Activated naive CD4-positive, alpha-beta T cell treated with anti-CD3 and anti-CD28 coated beads, Interleukin-2, amount 50 U/mL, for 24 hours (primary cell): Measurements from ENCODE around the gene EIF4B.

Experiments used
- H3K27ac Mint-ChIP-seq: one replicate; pipeline ENCODE4 v1.8.0; 2021; ENCODE audit warnings: mild to moderate bottlenecking, mixed read lengths
- H3K27me3 Mint-ChIP-seq: one replicate; pipeline ENCODE4 v1.8.0; 2021; ENCODE audit warnings: mixed read lengths
- H3K36me3 Mint-ChIP-seq: one replicate; pipeline ENCODE4 v1.8.0; 2021; ENCODE audit warnings: mixed read lengths
- H3K4me1 Mint-ChIP-seq: one replicate; pipeline ENCODE4 v1.8.0; 2021; ENCODE audit warnings: mixed read lengths
- H3K4me3 Mint-ChIP-seq: one replicate; pipeline ENCODE4 v1.8.0; 2021; ENCODE audit warnings: mild to moderate bottlenecking, mixed read lengths
- H3K9me3 Mint-ChIP-seq: one replicate; pipeline ENCODE4 v1.8.0; 2021; ENCODE audit warnings: mixed read lengths

Gene EIF4B

DNA sequence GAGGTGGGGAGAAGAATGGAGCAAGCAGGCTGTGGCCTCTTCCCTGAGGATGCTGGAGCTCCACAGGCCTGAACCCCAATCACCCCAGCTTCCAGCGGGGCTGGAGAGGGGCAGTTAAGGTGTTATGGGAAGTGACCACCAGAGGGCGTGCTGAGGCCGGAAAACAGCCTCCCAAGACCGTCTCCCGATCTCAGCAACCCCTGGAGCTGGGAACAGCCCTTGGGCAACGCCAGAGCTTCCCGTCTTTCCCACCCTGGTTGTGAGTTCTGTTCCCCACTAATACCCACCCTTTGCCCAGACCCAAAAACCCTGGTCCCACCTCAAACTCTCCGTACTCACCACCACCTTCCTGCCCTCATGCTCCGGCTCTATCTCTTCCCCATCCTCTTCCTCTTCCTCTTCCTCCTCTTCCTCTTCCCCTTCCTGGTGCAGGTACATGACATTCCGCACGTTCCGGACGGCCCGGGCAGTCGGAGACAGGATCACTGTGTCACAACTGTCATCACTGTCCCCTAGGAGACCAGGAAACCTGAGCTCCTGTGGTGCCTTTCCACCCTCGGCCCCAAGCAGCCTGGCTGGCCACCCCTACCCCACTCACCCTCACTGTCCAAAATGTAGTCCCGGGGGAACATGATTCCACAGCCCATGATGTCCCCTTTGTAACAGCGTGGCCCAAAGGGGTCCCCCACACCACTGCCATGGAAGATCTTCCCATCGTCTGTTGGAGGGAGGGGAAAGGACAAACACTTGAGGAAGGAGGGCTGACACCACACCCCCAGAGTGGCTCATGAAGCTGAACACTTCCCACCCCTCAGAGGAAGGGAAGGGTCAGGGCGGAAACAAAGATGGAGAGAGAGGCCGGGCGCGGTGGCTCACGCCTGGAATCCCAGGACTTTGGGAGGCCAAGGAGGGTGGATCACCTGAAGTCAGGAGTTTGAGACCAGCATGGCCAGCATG is 60.0 kb downstream of the EIF4B start:
- H3K27me3 Mint-ChIP-seq, result no peaks in the 10 kb centered on the region
- peaks cover 11% of the 10 kb centered on the region for H3K36me3 Mint-ChIP-seq
- no peaks in the 10 kb centered on the region for H3K9me3 Mint-ChIP-seq
- peaks cover 10% of the 10 kb centered on the region for H3K4me1 Mint-ChIP-seq
- H3K27ac Mint-ChIP-seq, result no peak overlapping the region
- H3K4me3 Mint-ChIP-seq, result no peak overlapping the region

DNA sequence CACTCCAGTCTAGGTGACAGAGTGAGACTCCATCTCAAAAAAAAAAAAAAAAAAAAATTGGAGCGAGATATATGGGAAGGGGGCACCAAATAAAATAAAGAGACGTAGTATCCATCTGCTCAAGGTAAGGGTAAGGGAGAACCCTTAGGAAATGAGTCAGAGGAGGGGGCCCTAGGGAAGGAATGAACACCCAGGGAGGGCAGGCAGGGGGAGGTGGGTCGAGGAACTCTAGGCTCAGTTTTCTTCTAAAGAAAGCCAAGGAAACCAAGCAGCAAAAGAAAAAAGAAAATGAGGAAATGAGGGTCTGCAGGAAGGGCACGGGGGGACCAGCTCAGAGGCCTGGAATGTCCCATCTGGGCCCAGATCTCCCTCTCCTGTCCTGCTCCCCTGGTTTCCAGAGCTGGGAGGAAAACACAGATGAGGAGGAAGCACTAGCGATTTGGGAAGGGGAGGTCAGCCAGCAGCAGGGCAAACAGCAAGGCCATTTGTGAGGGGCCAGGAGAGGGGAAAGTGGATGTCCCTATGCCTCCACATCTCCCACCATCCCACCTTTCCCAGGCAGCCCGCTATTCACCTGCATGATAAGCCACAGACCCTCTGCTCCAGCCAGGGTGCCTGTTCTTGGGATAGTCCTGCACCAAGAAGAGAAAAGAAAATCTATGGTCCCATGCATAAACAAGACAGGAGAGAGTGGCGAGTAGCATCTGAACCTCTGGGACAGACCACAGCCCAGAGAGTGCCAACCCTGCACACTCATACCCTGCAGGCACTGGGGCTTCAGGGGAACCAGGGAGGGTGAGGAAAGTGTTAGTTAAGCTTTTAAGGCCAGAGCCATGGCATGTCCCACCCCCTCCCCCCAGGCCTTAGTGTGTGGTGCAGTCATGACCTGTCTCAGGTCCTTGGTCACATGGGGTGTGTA is 61.1 kb downstream of the EIF4B start:
- no peak overlapping the region for H3K4me3 Mint-ChIP-seq
- H3K27me3 Mint-ChIP-seq, result no peaks in the 10 kb centered on the region
- no peak overlapping the region for H3K27ac Mint-ChIP-seq
- peaks cover 17% of the 10 kb centered on the region for H3K4me1 Mint-ChIP-seq
- H3K36me3 Mint-ChIP-seq, result peaks cover 11% of the 10 kb centered on the region
- no peaks in the 10 kb centered on the region for H3K9me3 Mint-ChIP-seq

DNA sequence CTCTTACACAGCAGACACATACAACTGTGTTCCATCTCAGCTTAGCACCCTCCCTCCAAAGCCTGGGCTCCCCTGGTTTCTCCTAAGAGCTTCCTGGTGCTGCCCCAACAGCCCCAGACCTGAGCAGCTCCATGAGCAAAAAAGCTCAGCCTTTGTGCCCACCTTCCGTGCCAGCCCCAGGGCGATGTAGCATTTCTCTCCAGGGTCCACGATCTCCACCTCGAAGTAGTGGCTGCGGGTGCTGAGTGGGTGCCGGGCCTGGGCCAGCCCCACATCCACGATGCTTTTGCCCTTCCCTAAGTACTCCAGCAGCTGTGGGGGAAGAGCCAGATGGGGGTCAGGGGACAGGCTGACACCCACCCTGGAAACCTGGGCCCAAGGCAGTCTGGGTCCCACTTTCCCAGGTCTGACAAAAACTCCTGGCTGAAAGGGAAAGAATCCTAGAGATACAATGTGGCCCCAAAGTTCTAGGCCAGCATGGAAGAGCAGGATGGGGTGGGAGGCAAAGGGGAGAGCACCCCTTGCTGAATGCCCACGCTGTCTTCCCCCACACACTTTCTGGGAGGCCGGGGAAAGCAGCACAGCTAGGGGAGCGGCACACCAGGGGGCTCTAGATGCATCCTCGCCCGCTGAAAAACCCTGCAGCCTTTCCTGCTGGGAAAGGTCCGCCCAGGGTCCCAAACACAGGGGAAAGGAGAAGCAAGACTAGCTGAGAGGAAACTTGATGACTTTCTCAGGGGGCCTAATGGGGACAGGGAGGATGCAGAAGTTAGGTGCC is 61.9 kb downstream of the EIF4B start:
- H3K36me3 Mint-ChIP-seq, result peaks cover 11% of the 10 kb centered on the region
- peak overlapping the region; percentile 83 for H3K27ac Mint-ChIP-seq
- H3K9me3 Mint-ChIP-seq, result no peaks in the 10 kb centered on the region
- H3K4me1 Mint-ChIP-seq, result peaks cover 17% of the 10 kb centered on the region
- no peak overlapping the region for H3K4me3 Mint-ChIP-seq
- no peaks in the 10 kb centered on the region for H3K27me3 Mint-ChIP-seq

DNA sequence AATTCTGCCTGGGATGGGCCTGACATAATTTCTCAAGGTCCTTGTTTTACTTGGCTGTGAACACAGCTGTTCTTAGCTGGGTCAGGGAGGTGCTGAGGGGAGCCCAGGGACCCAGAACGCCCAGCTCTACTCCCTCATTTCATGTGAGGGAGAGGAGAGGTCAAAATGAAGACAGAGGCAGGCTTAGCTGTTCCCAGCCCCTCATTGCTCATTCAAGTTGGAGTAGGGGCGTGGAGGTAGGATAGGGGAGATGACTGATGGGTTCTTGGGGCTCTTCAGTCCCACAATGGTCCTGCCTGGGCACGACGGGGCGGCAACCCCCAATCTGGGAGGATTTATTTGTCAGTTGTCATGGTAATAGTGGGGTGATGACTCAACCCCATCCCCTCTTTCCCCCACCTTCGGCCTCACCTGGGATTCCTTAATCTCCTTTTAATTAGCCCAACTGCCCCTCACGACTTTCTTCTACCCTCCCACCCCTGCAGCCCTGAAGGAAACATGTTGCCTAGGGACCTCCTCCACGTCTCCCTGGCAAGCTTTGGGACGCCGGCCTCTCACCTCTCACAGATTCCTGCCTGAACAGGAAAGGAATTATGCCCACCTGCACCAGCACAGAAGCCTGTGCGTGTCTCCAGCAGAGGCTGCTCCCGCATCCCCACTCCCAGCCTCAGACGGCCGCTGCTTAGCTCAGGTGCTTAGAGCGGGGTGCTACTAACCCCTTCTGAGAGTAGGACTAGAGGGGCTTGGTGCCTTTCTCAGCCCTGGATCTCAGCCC is 62.7 kb downstream of the EIF4B start:
- H3K27ac Mint-ChIP-seq, result peak overlapping the region; percentile 83
- no peak overlapping the region for H3K4me3 Mint-ChIP-seq
- H3K27me3 Mint-ChIP-seq, result no peaks in the 10 kb centered on the region
- H3K36me3 Mint-ChIP-seq, result peaks cover 11% of the 10 kb centered on the region
- peaks cover 19% of the 10 kb centered on the region for H3K4me1 Mint-ChIP-seq
- H3K9me3 Mint-ChIP-seq, result no peaks in the 10 kb centered on the region

DNA sequence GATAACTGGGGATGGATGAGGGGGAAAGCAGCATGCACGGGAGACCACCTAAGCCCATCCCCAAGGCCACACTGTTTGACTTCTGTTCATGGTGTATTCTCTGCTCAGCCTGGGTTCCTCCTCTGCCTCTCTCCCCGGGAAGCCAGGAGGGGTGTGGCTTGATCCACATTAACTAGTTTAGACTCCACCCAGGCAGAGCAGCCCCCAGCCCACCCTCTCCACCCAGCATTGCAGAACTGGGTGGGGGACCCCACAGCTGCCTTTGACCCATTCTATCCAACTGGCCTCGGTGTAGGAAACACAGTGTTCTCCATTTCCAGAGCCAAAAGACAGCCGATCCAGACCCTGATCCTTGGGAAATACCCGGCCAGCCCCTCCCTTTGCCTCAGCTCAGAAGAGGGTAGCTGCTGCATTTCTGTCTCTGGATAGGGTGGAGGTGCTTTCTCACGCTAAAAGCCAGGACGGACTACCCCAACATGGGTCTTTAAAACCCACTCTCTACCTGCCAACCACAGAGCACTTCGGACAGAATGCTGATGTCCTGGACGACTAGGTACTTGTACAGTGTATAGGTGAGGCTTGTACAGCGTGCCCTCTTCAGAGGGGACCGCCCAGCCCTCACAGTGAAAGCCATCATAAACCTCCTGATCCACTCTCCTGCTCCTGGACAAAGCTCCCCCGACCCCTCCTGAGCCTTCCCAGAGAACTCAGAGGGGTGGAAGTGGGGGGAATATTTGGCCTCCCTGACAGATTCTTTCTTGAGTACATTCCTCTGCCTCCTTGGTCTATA is 63.6 kb downstream of the EIF4B start:
- Mint-ChIP-seq H3K9me3 (no peaks in the 10 kb centered on the region), H3K27me3 (no peaks in the 10 kb centered on the region), H3K36me3 (peaks cover 8% of the 10 kb centered on the region), H3K4me3 (no peak overlapping the region), H3K4me1 (peaks cover 28% of the 10 kb centered on the region), H3K27ac (no peak overlapping the region)

DNA sequence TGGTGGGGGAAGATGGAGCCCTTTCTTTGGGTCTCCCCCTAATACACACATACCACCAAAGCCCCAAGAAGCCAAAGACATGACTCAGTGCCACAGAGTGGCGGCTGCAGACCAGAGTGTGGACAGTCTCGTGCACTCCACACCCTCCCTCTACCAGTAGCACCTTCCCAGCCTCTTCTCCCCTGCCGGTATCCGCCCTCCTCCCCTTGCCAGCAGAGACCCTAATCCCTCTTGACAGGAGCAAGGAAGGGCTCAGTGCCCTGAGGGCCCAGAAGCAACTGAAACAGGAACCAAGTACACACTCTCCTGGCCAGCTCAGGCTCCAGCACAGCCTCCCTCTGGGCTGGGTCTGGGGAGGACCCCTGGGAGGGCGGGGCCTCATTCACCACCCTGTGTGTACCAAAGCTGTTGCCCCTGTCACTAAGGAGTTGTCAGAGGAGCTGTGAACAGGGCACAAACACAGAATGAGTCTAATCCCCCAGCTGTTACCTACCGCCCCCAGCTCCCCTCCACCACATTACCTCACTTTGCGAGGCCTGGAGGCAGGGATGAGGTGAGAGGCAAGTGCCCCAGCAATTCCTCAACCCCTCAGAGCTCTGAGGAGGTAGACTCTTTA is 64.7 kb downstream of the EIF4B start:
- H3K4me1 Mint-ChIP-seq, result peaks cover 38% of the 10 kb centered on the region

DNA sequence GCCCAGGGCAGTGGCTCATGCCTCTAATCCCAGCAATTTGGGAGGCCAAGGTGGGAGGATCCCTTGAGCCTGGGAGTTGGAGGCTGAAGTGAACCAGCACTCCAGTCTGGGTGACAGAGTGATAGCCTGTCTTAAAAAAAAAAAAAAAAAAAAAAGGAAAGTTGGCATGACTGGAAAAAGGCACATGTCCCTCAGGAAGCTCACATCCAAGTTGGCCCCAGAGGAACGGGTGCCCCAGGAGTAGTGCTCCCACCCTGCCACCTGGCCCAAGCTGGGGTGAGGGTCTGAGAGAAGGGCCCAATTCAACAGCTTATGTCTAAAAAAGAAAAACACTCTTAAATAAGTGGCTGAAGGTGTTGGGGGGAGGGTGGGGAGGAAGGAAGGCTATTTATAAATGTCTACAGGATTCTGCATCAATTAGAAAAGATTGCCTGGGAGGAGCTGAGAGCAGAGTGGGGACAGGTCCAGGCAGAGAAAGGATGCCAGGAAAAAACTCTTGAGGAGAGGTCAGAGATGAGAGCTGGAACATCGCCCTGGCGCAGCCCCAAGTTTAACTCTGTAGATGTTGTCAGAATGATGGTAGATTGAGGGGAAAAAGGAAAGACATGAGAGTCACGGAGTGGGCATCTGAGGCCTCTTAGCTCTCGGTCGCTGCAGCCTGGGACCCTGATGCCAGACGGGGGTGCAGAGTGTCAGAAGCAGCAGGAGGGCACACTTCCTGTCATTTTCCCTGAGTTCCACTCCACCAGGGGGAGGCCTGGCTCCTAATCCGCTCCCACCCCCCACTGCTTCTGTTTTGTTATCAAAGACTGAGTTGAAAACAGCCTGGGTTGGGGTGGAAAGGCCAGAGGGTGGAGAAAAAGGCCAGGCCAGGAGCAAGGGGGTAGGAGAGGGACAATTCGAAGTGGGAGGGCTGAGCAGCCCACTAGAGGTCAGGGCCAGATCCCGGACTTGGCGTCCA is 65.6 kb downstream of the EIF4B start:
- peaks cover 41% of the 10 kb centered on the region for H3K4me1 Mint-ChIP-seq
- peaks cover 7% of the 10 kb centered on the region for H3K36me3 Mint-ChIP-seq
- H3K27ac Mint-ChIP-seq, result no peak overlapping the region
- H3K4me3 Mint-ChIP-seq, result no peak overlapping the region
- no peaks in the 10 kb centered on the region for H3K9me3 Mint-ChIP-seq
- no peaks in the 10 kb centered on the region for H3K27me3 Mint-ChIP-seq

More for the DNA sequence above, 64.7 kb downstream of the EIF4B start:
- no peaks in the 10 kb centered on the region for H3K27me3 Mint-ChIP-seq
- peaks cover 6% of the 10 kb centered on the region for H3K36me3 Mint-ChIP-seq
- H3K4me3 Mint-ChIP-seq, result no peak overlapping the region
- H3K9me3 Mint-ChIP-seq, result no peaks in the 10 kb centered on the region
- no peak overlapping the region for H3K27ac Mint-ChIP-seq

DNA sequence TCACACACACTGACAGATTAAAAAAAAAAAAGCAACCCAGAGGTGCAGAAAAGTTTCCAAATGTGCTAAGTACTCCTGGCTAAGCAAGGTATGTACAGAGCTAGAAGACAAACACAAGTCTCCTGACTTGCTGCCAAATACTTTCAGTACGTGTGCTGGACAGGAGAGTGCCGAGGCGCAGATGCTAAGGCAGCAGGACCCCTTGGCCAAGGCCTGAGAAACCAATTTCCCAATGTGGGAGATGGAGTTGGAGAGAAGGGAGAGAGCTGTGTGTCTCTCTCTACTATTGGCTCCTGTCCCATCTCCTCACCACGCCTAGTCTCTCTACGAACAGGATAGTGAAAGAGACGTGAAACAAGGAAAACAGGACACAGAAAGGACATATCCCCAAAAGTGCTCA is 67.6 kb downstream of the EIF4B start:
- Mint-ChIP-seq H3K27ac (no peak overlapping the region), H3K36me3 (peaks cover 8% of the 10 kb centered on the region)

DNA sequence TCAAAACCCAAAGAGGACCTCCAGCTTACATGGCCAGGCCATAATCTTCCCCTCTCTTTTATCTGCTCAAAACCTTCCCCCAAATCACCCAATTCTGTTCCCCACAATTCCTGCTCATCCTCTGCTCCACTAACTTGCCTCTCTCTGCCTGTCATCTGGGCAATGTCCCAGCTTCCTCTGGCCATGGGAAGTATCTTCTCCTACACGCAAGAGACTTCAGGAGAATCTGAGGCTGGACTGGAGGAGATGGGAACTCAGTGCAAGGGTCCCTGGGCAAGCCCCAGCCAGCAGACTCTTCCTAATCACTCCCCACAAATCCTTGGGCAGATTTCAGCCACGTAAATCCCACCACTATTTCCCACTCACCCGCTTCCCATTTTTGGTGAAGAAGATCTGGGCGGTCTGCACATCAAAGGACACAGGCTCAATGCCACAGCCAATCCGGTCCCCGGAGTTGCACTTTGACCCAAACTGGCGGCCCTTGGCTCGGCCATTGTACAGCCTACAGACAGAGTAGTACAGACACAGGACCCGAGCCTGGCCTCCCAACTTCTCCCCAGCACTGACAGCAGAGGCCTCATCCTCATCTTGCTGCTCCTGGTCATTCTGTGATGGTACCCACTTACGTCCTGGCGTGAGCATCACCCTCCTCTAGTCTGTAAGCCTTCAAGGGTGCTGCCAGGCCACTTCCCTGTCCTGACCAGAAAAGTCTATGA is 68.2 kb downstream of the EIF4B start:
- Mint-ChIP-seq H3K36me3 (peaks cover 8% of the 10 kb centered on the region), H3K27me3 (no peaks in the 10 kb centered on the region), H3K27ac (no peak overlapping the region), H3K9me3 (no peaks in the 10 kb centered on the region), H3K4me3 (no peak overlapping the region), H3K4me1 (peaks cover 57% of the 10 kb centered on the region)

More for the DNA sequence above, 67.6 kb downstream of the EIF4B start:
- Mint-ChIP-seq H3K27me3 (no peaks in the 10 kb centered on the region), H3K4me3 (no peak overlapping the region), H3K9me3 (no peaks in the 10 kb centered on the region), H3K4me1 (peaks cover 57% of the 10 kb centered on the region)

DNA sequence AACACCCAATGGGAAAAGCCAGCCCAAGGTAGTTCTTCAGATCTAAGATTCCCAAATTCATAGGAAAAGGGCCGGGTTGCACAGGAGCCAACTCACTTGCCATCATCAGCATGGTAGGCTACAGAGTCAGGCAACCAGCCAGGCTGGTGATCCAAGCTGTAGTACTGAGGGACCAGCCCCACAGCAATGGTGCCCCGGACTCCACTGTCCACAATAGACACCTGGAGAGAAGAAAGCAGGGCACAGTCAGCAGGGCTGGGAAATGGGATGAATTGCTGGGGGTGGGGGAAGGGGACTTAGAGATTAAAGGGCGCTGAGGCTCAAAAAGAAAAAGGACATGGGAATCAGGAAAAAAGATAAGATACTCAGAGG is 68.7 kb downstream of the EIF4B start:
- Mint-ChIP-seq H3K9me3 (no peaks in the 10 kb centered on the region), H3K36me3 (peaks cover 8% of the 10 kb centered on the region), H3K27me3 (no peaks in the 10 kb centered on the region), H3K4me1 (peaks cover 61% of the 10 kb centered on the region), H3K27ac (no peak overlapping the region), H3K4me3 (no peak overlapping the region)

DNA sequence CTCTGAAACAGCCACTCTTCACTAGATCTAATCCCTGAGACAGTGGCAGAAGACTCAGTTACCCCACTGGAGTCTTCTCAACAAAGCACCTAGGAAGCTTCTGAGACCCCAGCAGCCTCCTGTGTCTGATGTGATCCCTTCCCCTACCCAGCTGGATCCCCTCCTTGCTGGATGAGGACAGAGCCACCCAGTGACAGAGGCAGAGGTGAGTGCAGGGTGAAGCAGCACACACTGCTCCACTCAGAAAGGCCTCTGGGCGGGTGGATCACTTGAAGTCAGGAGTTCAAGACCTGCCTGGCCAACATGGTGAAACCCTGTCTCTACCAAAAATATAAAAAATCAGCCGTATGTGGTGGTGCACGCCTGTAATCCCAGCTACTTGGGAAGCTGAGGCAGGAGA is 70.2 kb downstream of the EIF4B start:
- no peak overlapping the region for H3K27ac Mint-ChIP-seq
- H3K4me1 Mint-ChIP-seq, result peaks cover 66% of the 10 kb centered on the region
- H3K9me3 Mint-ChIP-seq, result no peaks in the 10 kb centered on the region
- H3K36me3 Mint-ChIP-seq, result peaks cover 4% of the 10 kb centered on the region
- H3K4me3 Mint-ChIP-seq, result peak overlapping the region; percentile 7
- H3K27me3 Mint-ChIP-seq, result no peaks in the 10 kb centered on the region

DNA sequence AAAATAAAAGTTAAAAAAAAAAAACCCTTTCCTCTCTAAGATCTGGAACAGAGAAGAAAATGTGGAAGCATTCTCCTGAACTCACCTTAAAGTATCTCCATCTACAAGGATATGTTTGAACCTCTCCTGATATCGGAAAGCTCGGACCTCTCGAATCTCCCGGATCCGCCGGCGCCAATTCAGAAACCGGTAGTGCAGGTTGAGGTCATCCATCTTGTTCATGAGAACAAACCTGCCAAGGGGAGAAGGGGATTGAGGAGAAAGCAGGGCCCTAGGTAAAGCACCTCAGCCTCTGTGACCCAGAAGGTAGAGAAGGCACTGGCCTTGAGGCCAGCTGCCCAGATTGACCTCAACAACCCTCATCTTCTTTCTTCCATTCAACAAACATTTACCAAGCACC is 70.8 kb downstream of the EIF4B start:
- Mint-ChIP-seq H3K27ac (no peak overlapping the region), H3K36me3 (peaks cover 4% of the 10 kb centered on the region), H3K4me1 (peaks cover 62% of the 10 kb centered on the region), H3K9me3 (no peaks in the 10 kb centered on the region), H3K27me3 (no peaks in the 10 kb centered on the region), H3K4me3 (peak overlapping the region; percentile 96)
